Keratinocyte (primary cell): ENCODE results near the gene TENM3. TPM values are rescaled to one million over a fixed set of nuclear protein-coding genes. Genes with fewer than 3 reads are reported as not detected.
A peak's percentile ranks its signal among the peaks of the same experiment; 100 is the strongest.

Experiments used
- DNase-seq: peaks from one replicate; pipeline ENCODE4 v3.0.0-alpha.2; 2011; ENCODE audit warnings: low read depth, missing footprints, low spot score
- FAIRE-seq: peaks from 2 replicates; lab custom pipeline; 2011; peaks lifted over from hg19 to GRCh38; lab: Jason Lieb, UNC
- H2AFZ ChIP-seq: 2 replicates; pipeline ENCODE4 v1.6.0; 2012; ENCODE audit warnings: low read length, control low read depth, inconsistent platforms; ENCODE audit not compliant: control insufficient read depth
- H3K27ac ChIP-seq: 2 replicates; pipeline ENCODE4 v1.5.1; 2011; ENCODE audit warnings: low read length; ENCODE audit not compliant: control insufficient read depth, insufficient read depth
- H3K27me3 ChIP-seq: 3 replicates; pipeline ENCODE4 v1.6.0; 2011; ENCODE audit warnings: low read length; ENCODE audit not compliant: control insufficient read depth, insufficient read depth; ENCODE audit errors: extremely low read depth
- H3K36me3 ChIP-seq, 2 experiments: 2 replicates in 1 of 2; 3 replicates in 1 of 2; pipeline ENCODE4 v1.5.1; 2011; ENCODE audit warnings: low read length in 2 of 2, mild to moderate bottlenecking in 1 of 2; ENCODE audit not compliant: control insufficient read depth in 2 of 2, insufficient read depth in 2 of 2; ENCODE audit errors: extremely low read depth in 1 of 2
- H3K4me1 ChIP-seq: 3 replicates; pipeline ENCODE4 v1.5.1; 2011; ENCODE audit warnings: low read length; ENCODE audit not compliant: control insufficient read depth, insufficient read depth; ENCODE audit errors: extremely low read depth
- H3K4me2 ChIP-seq: 3 replicates; pipeline ENCODE4 v1.6.0; 2011; ENCODE audit warnings: low read depth, low read length; ENCODE audit not compliant: control insufficient read depth, insufficient read depth; ENCODE audit errors: extremely low read depth
- H3K4me3 ChIP-seq, 3 experiments: fragments of 200-600 bp in 1 of 3; sonication (generic) in 1 of 3; 2 replicates in 2 of 3; 3 replicates in 1 of 3; pipeline ENCODE4 v1.5.1; 2011 to 2016; ENCODE audit warnings: low read length in 3 of 3, mild to moderate bottlenecking in 3 of 3, control low read depth in 2 of 3, inconsistent platforms in 1 of 3, low read depth in 1 of 3, mixed read lengths in 1 of 3, mixed run types in 1 of 3, moderate library complexity in 1 of 3; ENCODE audit not compliant: control insufficient read depth in 2 of 3, insufficient read depth in 2 of 3; ENCODE audit errors: extremely low read depth in 1 of 3
- H3K79me2 ChIP-seq: 2 replicates; pipeline ENCODE4 v1.6.0; 2012; ENCODE audit warnings: low read length; ENCODE audit not compliant: control insufficient read depth, insufficient read depth
- H3K9ac ChIP-seq: 3 replicates; pipeline ENCODE4 v1.6.0; 2011; ENCODE audit warnings: low read length; ENCODE audit not compliant: control insufficient read depth, insufficient read depth; ENCODE audit errors: extremely low read depth
- H3K9me1 ChIP-seq: 3 replicates; pipeline ENCODE4 v1.6.0; 2011; ENCODE audit warnings: low read length; ENCODE audit not compliant: control insufficient read depth, insufficient read depth; ENCODE audit errors: extremely low read depth
- H3K9me3 ChIP-seq: 2 replicates; pipeline ENCODE4 v1.5.1; 2012; ENCODE audit warnings: low read depth, low read length; ENCODE audit not compliant: control insufficient read depth
- H4K20me1 ChIP-seq: 3 replicates; pipeline ENCODE4 v1.6.0; 2011; ENCODE audit warnings: low read length; ENCODE audit not compliant: control insufficient read depth, insufficient read depth; ENCODE audit errors: extremely low read depth
- EZH2 ChIP-seq: IDR thresholded peaks from one replicate; pipeline ENCODE4 v1.6.1; 2012; ENCODE audit warnings: inconsistent platforms, mild to moderate bottlenecking, low read length, moderate library complexity
- dilution Hi-C: fragments of 300-500 bp; cut with MboI; formaldehyde crosslinking; loops from one replicate; pipeline ENCODE4 v1.7.0; 2020; ENCODE audit warnings: low sequenced_read_pairs; ENCODE audit not compliant: extremely low pct_ligation_motif_present
- polyA plus RNA-seq, 5 experiments: library from polyadenylated mRNA; depleted of rRNA in 3 of 5; stranded (reverse) in 3 of 5; stranded (forward) in 1 of 5; unstranded in 1 of 5; fragments of >200 nt; gene quantifications; 1 replicate in 1 of 5; 2 replicates in 3 of 5; 3 replicates in 1 of 5; pipeline versions ENCODE4 v1.2.1 to v1.2.3, GENCODE V29; 2011 to 2012; ENCODE audit warnings: missing spikeins in 2 of 5, low read depth in 1 of 5, low replicate concordance in 1 of 5
- TF ChIP-seq, protein P1 (sequence below), 3 experiments: IDR thresholded peaks in 1 of 3; conservative IDR thresholded peaks in 1 of 3; optimal IDR thresholded peaks in 1 of 3; 2 replicates in 2 of 3; 3 replicates in 1 of 3; pipeline versions ENCODE3 to v1.5.1; 2011; ENCODE audit warnings: low read length in 3 of 3, mild to moderate bottlenecking in 3 of 3, moderate library complexity in 2 of 3, control low read depth in 1 of 3, inconsistent platforms in 1 of 3; ENCODE audit not compliant: insufficient read depth in 2 of 3; ENCODE audit errors: extremely low read depth in 1 of 3

The TENM3 gene
- polyA plus RNA-seq, 1 donor (not counting 4 experiments of a cell fraction or from before 2014, with no cell fraction given), result 17.0 TPM

DNA sequence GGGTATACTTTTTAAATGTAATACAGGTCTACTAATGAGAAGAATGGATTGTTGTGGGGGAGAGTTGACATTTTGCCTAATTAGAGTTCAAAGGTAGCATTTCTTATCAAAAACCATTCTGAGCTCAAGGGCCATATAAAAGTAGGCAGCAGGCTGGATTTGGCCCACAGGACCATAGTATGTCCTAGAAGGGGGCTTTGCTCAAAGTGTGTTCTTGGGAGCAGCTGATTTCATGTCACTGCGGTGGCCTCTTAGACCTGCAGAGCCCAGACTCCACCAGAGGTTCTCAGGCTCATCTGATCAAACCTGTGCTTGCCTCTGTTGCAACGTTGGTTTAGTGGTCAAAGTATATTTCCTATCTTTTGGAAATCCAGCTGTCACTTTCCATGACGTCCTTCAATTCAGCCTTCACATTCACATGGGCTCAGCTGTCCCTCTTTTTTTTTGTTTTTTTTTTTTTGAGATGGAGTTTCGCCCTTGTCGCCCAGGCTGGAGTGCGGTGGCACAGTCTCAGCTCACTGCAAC is 34.6 kb upstream of the TENM3 start:
- Histone ChIP-seq H3K9ac (peak overlapping the region; percentile 33), H3K4me3 (no peak overlapping the region), H3K27me3 (no peaks in the 10 kb centered on the region), H3K9me1 (no peaks in the 10 kb centered on the region), H3K4me1 (peaks cover 28% of the 10 kb centered on the region), H4K20me1 (no peaks in the 10 kb centered on the region), H3K36me3 (no peaks in the 10 kb centered on the region), H3K4me2 (peak overlapping the region; percentile 70), H3K9me3 (no peaks in the 10 kb centered on the region), H3K27ac (peak overlapping the region; percentile 88), H2AFZ (no peak overlapping the region), H3K79me2 (peaks cover 23% of the 10 kb centered on the region)
- no peak for TF ChIP-seq EZH2
- TF ChIP-seq, protein P1, sequence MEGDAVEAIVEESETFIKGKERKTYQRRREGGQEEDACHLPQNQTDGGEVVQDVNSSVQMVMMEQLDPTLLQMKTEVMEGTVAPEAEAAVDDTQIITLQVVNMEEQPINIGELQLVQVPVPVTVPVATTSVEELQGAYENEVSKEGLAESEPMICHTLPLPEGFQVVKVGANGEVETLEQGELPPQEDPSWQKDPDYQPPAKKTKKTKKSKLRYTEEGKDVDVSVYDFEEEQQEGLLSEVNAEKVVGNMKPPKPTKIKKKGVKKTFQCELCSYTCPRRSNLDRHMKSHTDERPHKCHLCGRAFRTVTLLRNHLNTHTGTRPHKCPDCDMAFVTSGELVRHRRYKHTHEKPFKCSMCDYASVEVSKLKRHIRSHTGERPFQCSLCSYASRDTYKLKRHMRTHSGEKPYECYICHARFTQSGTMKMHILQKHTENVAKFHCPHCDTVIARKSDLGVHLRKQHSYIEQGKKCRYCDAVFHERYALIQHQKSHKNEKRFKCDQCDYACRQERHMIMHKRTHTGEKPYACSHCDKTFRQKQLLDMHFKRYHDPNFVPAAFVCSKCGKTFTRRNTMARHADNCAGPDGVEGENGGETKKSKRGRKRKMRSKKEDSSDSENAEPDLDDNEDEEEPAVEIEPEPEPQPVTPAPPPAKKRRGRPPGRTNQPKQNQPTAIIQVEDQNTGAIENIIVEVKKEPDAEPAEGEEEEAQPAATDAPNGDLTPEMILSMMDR (optimal IDR thresholded peaks at IDR 0.05 in 1 of 3, IDR thresholded peaks at IDR 0.05 in 1 of 3, conservative IDR thresholded peaks at IDR 0.05 in 1 of 3; ENCODE audit: extremely low read depth in 1 of 3, insufficient read depth in 2 of 3, low read length in 3 of 3), result no peak
- dilution Hi-C loops, result no loop called here
- no peak for FAIRE-seq
- no peak for DNase-seq

DNA sequence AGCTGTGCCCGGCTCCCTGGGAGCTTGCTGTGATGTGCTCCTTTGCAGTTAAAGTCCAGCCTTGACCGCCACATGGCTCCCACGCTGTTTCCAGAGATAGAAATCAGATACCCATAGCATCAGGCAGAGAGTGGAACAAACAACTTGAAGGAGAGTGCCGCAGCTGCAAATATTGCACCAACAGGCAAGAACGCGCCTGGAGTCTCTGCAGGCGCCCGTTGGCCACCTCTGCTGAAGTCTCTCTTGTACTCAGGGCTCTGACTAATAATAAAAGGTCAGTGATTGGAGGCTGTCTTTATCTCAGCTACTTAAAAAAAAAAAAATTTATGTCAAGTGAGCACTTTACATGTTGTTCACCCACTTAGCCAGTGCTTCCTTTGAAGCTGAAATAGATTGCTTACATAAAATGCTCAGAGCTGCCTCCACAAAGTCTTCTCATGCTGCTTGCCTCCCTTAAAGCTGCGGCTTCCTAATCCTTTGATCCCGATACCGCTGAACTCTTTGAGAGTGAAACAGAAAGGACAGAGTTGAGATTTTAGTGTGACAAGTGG is 30.9 kb upstream of the TENM3 start:
- H3K9me3 ChIP-seq, result no peaks in the 10 kb centered on the region
- no peak overlapping the region for H3K4me3 ChIP-seq
- peaks cover 24% of the 10 kb centered on the region for H3K4me1 ChIP-seq
- peaks cover 19% of the 10 kb centered on the region for H3K79me2 ChIP-seq
- TF ChIP-seq, protein P1 (optimal IDR thresholded peaks at IDR 0.05 in 1 of 3, IDR thresholded peaks at IDR 0.05 in 1 of 3, conservative IDR thresholded peaks at IDR 0.05 in 1 of 3; ENCODE audit: extremely low read depth in 1 of 3, insufficient read depth in 2 of 3, low read length in 3 of 3), result no peak
- no peaks in the 10 kb centered on the region for H3K9me1 ChIP-seq
- H4K20me1 ChIP-seq, result no peaks in the 10 kb centered on the region
- peaks cover 0 to 1% of the 10 kb centered on the region in 2 experiments for H3K36me3 ChIP-seq
- dilution Hi-C loops, result no loop called here
- H3K27ac ChIP-seq, result no peak overlapping the region
- H3K9ac ChIP-seq, result no peak overlapping the region
- no peak for FAIRE-seq
- H3K4me2 ChIP-seq, result no peak overlapping the region
- DNase-seq, result no peak
- no peak overlapping the region for H2AFZ ChIP-seq
- H3K27me3 ChIP-seq, result no peaks in the 10 kb centered on the region
